Upper lobe of right lung (tissue), 1 donor: ENCODE results near the gene LBR. TPM values are rescaled to one million over a fixed set of nuclear protein-coding genes. Genes with fewer than 3 reads are reported as not detected.
A peak's percentile ranks its signal among the peaks of the same experiment; 100 is the strongest.

Experiments used
- ATAC-seq: fragments of 200-7000 bp; cut with Tn5 transposase; one replicate; pipeline ENCODE4 v1.9.1; 2020; ENCODE audit warnings: mild to moderate bottlenecking, moderate library complexity
- DNase-seq: peaks from one replicate; pipeline ENCODE4 v3.0.0-alpha.2; 2020
- H3K27ac ChIP-seq: fragments of 200-600 bp; one replicate; pipeline ENCODE4 v1.8.0; 2022
- H3K27me3 ChIP-seq: fragments of 200-600 bp; one replicate; pipeline ENCODE4 v1.8.0; 2022; ENCODE audit warnings: mild to moderate bottlenecking
- H3K36me3 ChIP-seq: fragments of 200-600 bp; one replicate; pipeline ENCODE4 v1.8.0; 2022
- H3K4me1 ChIP-seq: fragments of 200-600 bp; one replicate; pipeline ENCODE4 v1.8.0; 2022
- H3K4me3 ChIP-seq: fragments of 200-600 bp; one replicate; pipeline ENCODE4 v1.8.0; 2022; ENCODE audit warnings: mild to moderate bottlenecking
- H3K9me3 ChIP-seq: fragments of 200-600 bp; one replicate; pipeline ENCODE4 v1.8.0; 2022
- intact Hi-C: fragments of 100-400 bp; cut with DNase I; formaldehyde crosslinking; loops from one replicate; pipeline ENCODE4 v1.11.0; 2022
- total RNA-seq: library from RNA; stranded (reverse); fragmentation: NEBNext Ultra II Directional; extraction: Animal tissue kit (Norgen Biotek cat#: 25700); gene quantifications from one replicate; pipeline ENCODE4 v1.2.1, GENCODE V29; 2021
- TF ChIP-seq, protein P1 (sequence below): fragments of 200-600 bp; IDR thresholded peaks from one replicate; pipeline ENCODE4 v1.8.0; 2022; ENCODE audit warnings: antibody characterized with exemption
- donor health status: DM: no; HTN: yes; CAD: no; lungs with severe emphysema.

LBR gene
- total RNA-seq, 1 donor from 2014 or later, result 55.2 TPM

DNA sequence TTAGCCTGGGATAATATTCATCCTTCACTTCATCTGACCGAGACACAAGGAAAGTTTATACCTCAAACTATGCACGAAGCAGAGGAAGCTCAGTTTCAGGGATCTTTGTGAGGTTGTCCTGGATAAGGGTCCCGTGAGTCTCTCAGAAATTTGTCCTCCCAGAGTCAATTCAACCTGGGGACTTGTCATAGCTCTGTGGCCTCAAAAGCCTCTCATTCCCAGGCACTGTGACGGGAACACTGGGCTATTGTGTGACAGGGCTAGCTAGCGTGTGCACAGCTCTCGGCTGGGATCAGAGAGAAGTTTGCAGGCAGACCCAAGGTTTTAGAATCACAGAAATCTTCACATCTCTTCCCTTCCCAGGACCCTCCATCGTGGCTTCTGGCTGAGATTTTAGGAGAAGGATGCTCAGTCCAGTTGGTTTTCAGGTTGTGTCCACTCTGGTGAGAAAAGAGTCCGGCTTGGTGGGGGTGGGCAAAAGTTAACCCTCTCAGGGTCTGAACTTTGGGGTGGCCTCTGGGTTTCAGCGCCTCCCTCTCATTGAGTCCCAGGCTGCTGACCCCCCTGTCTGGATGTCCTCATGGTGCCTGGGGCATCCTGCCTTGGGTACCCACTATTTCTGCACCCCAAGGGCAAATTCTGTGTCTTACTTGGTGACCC, 20.4 kb upstream of the LBR start:
- Histone ChIP-seq H3K36me3 (no peaks in the 10 kb centered on the region), H3K4me1 (peaks cover 43% of the 10 kb centered on the region), H3K27me3 (no peaks in the 10 kb centered on the region), H3K4me3 (no peak overlapping the region), H3K27ac (peak overlapping the region; percentile 70), H3K9me3 (no peaks in the 10 kb centered on the region)
- TF ChIP-seq, protein P1, sequence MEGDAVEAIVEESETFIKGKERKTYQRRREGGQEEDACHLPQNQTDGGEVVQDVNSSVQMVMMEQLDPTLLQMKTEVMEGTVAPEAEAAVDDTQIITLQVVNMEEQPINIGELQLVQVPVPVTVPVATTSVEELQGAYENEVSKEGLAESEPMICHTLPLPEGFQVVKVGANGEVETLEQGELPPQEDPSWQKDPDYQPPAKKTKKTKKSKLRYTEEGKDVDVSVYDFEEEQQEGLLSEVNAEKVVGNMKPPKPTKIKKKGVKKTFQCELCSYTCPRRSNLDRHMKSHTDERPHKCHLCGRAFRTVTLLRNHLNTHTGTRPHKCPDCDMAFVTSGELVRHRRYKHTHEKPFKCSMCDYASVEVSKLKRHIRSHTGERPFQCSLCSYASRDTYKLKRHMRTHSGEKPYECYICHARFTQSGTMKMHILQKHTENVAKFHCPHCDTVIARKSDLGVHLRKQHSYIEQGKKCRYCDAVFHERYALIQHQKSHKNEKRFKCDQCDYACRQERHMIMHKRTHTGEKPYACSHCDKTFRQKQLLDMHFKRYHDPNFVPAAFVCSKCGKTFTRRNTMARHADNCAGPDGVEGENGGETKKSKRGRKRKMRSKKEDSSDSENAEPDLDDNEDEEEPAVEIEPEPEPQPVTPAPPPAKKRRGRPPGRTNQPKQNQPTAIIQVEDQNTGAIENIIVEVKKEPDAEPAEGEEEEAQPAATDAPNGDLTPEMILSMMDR, result no peak
- no peak for ATAC-seq
- intact Hi-C loops, result no loop called here
- peak; percentile 33 for DNase-seq

DNA sequence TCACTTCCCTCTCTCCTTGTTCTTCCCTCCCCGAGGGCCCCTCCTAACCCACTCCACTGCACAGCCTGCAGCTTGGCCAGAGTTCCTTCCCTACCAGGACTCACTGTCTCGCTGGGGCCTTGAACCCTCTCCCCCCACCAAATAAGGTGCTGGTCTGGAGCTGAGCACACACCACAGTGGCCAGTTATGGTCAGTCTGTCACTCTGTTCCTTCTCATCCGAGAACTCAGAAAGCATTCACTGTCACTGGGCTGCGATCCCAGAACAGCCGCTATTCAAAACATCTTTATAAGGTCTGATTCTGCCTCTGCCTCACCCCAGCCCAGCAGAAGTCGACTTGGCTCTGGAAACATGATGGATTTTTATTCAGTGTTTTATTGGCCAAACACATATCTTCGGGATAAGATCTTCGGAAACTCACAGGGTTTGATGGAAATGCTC, 19.8 kb upstream of the LBR start:
- H3K27ac ChIP-seq, result peak overlapping the region; percentile 70
- DNase-seq (peak; percentile 36), ATAC-seq (no peak)
- H3K27me3 ChIP-seq, result no peaks in the 10 kb centered on the region
- intact Hi-C loops, result no loop called here
- no peak overlapping the region for H3K4me3 ChIP-seq
- H3K9me3 ChIP-seq, result no peaks in the 10 kb centered on the region
- H3K36me3 ChIP-seq, result no peaks in the 10 kb centered on the region
- TF ChIP-seq, protein P1, result no peak
- peaks cover 43% of the 10 kb centered on the region for H3K4me1 ChIP-seq

DNA sequence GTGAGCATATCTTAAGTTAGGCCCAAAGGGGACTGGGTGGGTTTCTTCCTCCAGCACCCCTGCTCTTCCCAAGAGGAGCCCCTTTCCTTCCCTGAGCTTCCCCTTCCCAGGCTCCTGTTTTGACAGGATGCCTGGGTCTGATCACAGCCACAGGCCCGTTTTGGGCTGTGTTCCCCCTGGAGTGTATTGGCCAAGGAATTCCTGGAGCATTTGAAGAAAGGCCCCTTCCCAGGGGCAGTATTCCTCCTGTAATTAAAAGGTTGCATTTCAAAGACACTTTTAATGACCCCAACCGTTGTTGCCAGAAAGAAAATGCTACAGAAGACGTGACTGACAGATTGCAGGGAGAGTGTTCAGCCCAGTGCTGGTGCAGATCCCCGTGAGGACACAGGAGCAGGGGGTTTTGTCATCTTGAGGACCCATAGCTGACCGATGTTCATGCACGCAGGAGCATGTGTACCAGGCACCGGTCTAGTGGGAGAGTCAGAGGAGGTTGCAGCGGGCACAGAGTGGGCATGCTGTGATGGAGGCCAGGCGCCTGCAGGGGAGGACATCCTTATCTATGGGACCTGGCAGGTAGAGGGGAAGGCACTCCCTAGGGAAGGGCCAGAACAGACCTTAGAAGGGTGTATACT, 19.3 kb upstream of the LBR start:
- DNase-seq, result peak; percentile 57
- Histone ChIP-seq H3K4me3 (no peak overlapping the region), H3K36me3 (no peaks in the 10 kb centered on the region), H3K27me3 (no peaks in the 10 kb centered on the region), H3K9me3 (no peaks in the 10 kb centered on the region), H3K27ac (peak overlapping the region; percentile 70), H3K4me1 (peaks cover 43% of the 10 kb centered on the region)
- ATAC-seq, result no peak
- TF ChIP-seq, protein P1, result no peak
- intact Hi-C loops, result no loop called here

DNA sequence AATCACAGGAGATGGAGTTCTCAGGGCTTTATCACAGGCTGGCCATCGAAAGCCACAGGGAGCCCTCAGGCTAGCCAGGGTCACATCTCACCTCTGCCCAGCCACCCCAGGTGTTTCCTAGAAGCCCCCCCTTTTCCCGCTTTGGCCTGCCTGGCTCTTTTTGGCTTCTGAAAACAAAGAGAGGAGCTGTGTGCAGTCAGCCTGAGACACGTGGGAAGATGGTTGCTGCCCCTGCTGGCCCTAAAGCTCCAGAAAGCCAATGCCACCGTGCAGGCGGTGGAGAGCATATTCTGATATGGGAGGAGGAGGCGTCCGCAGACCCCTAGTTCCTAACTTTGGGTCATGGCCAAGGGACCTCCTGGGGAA, 18.7 kb upstream of the LBR start:
- H3K27ac ChIP-seq, result peak overlapping the region; percentile 70
- intact Hi-C loops, result no loop called here
- H3K4me1 ChIP-seq, result peaks cover 45% of the 10 kb centered on the region

DNA sequence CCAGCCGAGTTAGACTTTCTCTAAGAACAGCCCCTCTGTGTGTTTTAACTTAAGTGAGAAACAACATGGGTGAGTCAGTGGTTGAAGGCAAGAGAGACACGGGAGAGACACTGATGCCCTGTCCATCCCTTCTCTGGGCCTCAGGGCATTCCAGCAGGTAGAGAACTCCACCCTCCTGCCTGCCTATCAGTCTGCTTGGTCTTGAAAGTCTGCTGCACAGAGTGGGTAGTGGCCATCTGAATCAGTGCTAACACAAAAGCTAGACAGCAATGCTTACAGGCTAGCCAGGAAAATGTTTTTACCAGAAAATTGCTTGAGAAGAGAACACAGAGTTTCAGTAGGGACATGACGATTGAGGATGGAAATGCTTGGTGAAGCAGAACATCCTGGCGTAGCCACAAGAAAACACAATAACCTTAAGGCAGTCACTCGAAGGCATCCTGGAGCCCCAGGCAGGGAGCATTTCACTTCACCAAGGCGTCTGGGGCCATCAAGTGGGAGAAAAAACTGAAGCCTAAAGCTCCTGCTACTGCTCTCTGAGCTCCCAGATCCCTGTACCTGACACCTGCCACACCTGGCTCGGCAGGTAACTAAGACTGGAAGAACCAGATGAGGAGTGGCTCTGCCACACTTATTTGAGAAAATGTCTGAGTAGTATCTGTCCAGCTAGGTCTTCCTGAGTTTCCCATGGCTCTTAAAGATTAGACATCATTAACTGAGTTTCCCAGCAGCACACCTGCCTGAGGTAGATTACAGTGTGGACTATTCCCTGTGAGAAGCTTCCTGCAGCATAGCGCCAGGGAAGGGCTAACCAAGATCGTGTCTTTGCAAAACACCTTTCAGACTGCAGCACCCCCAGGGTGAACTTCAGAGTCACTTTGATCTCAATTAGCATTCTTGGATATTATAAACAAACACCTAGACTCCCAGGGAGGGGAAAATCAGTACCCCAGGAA, 18.1 kb upstream of the LBR start:
- peaks cover 45% of the 10 kb centered on the region for H3K4me1 ChIP-seq
- H3K4me3 ChIP-seq, result no peak overlapping the region
- no peaks in the 10 kb centered on the region for H3K36me3 ChIP-seq
- ATAC-seq (no peak), DNase-seq (peak; percentile 34)
- no peaks in the 10 kb centered on the region for H3K9me3 ChIP-seq
- intact Hi-C loops, result no loop called here
- peak overlapping the region; percentile 75 for H3K27ac ChIP-seq
- no peaks in the 10 kb centered on the region for H3K27me3 ChIP-seq
- TF ChIP-seq, protein P1, result no peak

More for the DNA sequence above, 18.7 kb upstream of the LBR start:
- TF ChIP-seq, protein P1, result no peak
- Histone ChIP-seq H3K27me3 (no peaks in the 10 kb centered on the region), H3K4me3 (no peak overlapping the region), H3K36me3 (no peaks in the 10 kb centered on the region), H3K9me3 (no peaks in the 10 kb centered on the region)
- DNase-seq (peak; percentile 37), ATAC-seq (no peak)
